ENCODE data around the gene HOXB2. TPM values are rescaled to one million over a fixed set of nuclear protein-coding genes. Genes with fewer than 3 reads are reported as not detected.
A peak's percentile ranks its signal among the peaks of the same experiment; 100 is the strongest.

HOXB2 gene
- total and polyA plus RNA-seq, 2 of the 8 experiments (the other 6 are each of a cell fraction or from before 2014, with no cell fraction given): not detected

- Histone ChIP-seq H3K79me1 (ENCODE audit: low read depth, low read length) (no peaks in the 10 kb centered on the region), H3K23me2 (ENCODE audit: low read depth, low read length) (peaks cover 4% of the 10 kb centered on the region; the same call in 1 of the 2 replicates), H3K56ac (replicated peaks; ENCODE audit: insufficient read length, low read depth, low read length) (no peak overlapping the region), H4K20me1 (replicated peaks in 1 of 2; ENCODE audit: control insufficient read depth in 1 of 2, insufficient read depth in 2 of 2, low read length in 2 of 2) (peaks cover 9 to 44% of the 10 kb centered on the region in 2 experiments), H2BK15ac (ENCODE audit: low read length) (no peak overlapping the region), H3K27ac (ENCODE audit: low read depth, low read length) (no peak overlapping the region), H3K18ac (ENCODE audit: extremely low read depth, low read length) (no peak overlapping the region), H3K36me3 (ENCODE audit: control insufficient read depth in 2 of 4, insufficient read depth in 4 of 4, low read length in 3 of 4) (no peaks in the 10 kb centered on the region; a peak in 1 of 8 replicates), H3K4me3 (ENCODE audit: extremely low read depth in 1 of 4, insufficient read depth in 2 of 4, low read depth in 3 of 4, low read length in 4 of 4) (no peak overlapping the region), H2BK120ac (replicated peaks; ENCODE audit: low read depth, low read length) (no peak overlapping the region), H2BK20ac (ENCODE audit: low read length) (no peak overlapping the region), H3K79me2 (ENCODE audit: control insufficient read depth in 1 of 2, insufficient read depth in 2 of 2, low read length in 2 of 2) (no peaks in the 10 kb centered on the region), H3K14ac (ENCODE audit: insufficient read length) (no peak overlapping the region), H3K4ac (replicated peaks; ENCODE audit: insufficient read length, low read depth, low read length) (no peak overlapping the region), H4K8ac (ENCODE audit: extremely low read depth, insufficient read depth, low read length) (no peak overlapping the region), H2AFZ (ENCODE audit: low read length) (no peak overlapping the region), H2BK5ac (ENCODE audit: low read depth, low read length) (no peak overlapping the region), H3K4me1 (replicated peaks in 1 of 4; ENCODE audit: control insufficient read depth in 3 of 4, insufficient read depth in 4 of 4, low read length in 3 of 4) (peaks cover 0 to 7% (median 4%) of the 10 kb centered on the region in 4 experiments; a peak in 5 of 7 replicates), H4K91ac (replicated peaks; ENCODE audit: insufficient read length, low read length) (no peak overlapping the region), H3K9me3 (ENCODE audit: insufficient read depth in 2 of 2, low read depth in 1 of 2, low read length in 1 of 2) (no peaks in the 10 kb centered on the region), H3K23ac (ENCODE audit: insufficient read length) (no peak overlapping the region), H2BK12ac (ENCODE audit: low read depth, low read length) (peak overlapping the region; percentile 89; the same call in 1 of the 2 replicates), H4K5ac (ENCODE audit: insufficient read length, low read depth, low read length) (no peak overlapping the region), H3K9ac (replicated peaks in 1 of 4; ENCODE audit: extremely low read depth in 1 of 4, low read depth in 3 of 4, low read length in 3 of 4) (no peak overlapping the region), H2AK5ac (ENCODE audit: low read depth, low read length) (no peak overlapping the region), H3K27me3 (replicated peaks in 1 of 4; ENCODE audit: control insufficient read depth in 3 of 4, extremely low read depth in 1 of 4, insufficient read depth in 3 of 4, low read length in 3 of 4) (peaks cover 99 to 100% (median 100%) of the 10 kb centered on the region in 4 experiments), H3K4me2 (ENCODE audit: insufficient read depth in 1 of 2, low read depth in 2 of 2, low read length in 2 of 2) (no peak overlapping the region)
- POLR2A ChIA-PET (ENCODE audit: partially characterized antibody): interaction anchor here (1.4 to 1.8 kb wide), 2 partner anchors 12 kb away, joined by 4 to 8 read pairs; no protein-coding TSS in a partner anchor
- WGBS, 2 experiments (ENCODE audit: extremely low coverage in 1 of 2, insufficient coverage in 1 of 2, insufficient read length in 1 of 2, insufficient replicate concordance in 2 of 2, low coverage in 1 of 2, low lambda C conversion rate in 2 of 2, missing lambda C conversion rate in 1 of 2): 12% methylated on average over 33 of the region's 33 CpGs; no CpG with 5 or more reads in 1 of the 2 experiments
- CTCF ChIA-PET (ENCODE audit: partially characterized antibody): interaction anchor here (0.5 to 4.8 kb wide), 10 partner anchors 10 to 526 kb away, joined by 3 to 32 read pairs (median 5); partner anchors contain the start of genes HOXB4 and HOXB5
- FAIRE-seq (no peak), DNase-seq (ENCODE audit: low read depth in 1 of 2, low spot score in 2 of 2) (no peak)
- TF ChIP-seq ZNF274 (IDR thresholded peaks at IDR 0.05; ENCODE audit: borderline replicate concordance, extremely low read depth, low read length) (no peak), USF2 (IDR thresholded peaks at IDR 0.05; ENCODE audit: low read length) (peak; percentile 57), TAF1 (IDR thresholded peaks at IDR 0.05; ENCODE audit: low read depth, low read length) (no peak), KDM1A (IDR thresholded peaks at IDR 0.05; ENCODE audit: borderline replicate concordance, low read length) (no peak), JUN (IDR thresholded peaks at IDR 0.05; ENCODE audit: low read depth, low read length) (no peak), TAF7 (optimal IDR thresholded peaks at IDR 0.05; ENCODE audit: borderline replicate concordance, low read depth, low read length) (no peak), CBX8 (IDR thresholded peaks at IDR 0.05; ENCODE audit: borderline replicate concordance, low read depth, low read length) (peak; percentile 95), BRCA1 (IDR thresholded peaks at IDR 0.05; ENCODE audit: low read depth, low read length) (no peak), PHF8 (conservative IDR thresholded peaks at IDR 0.05; ENCODE audit: low read depth, low read length) (no peak), HDAC6 (IDR thresholded peaks at IDR 0.05; ENCODE audit: low read depth, low read length) (no peak), HDAC2 (IDR thresholded peaks at IDR 0.05; ENCODE audit: borderline replicate concordance in 1 of 2, low read depth in 2 of 2, low read length in 2 of 2) (no peak)
Observed at GRCh38 chr17:48568499-48569239, 23.8 kb upstream of the HOXB2 start.
